GM19468 (cell line): Measurements from ENCODE around the gene SERINC5.
"Not testable (repeated sequence)": the region's sequence is repeated elsewhere in the genome, so short reads cannot be mapped to it uniquely, and the experiment has no call there.

Experiments used
- ATAC-seq: cut with Tn5 transposase; IDR thresholded peaks from one replicate; pipeline ENCODE4 v1.9.1; 2021; ENCODE audit warnings: mild to moderate bottlenecking, moderate library complexity, moderate number of reproducible peaks; ENCODE audit not compliant: unreplicated experiment; ENCODE audit errors: extremely low read depth

The SERINC5 gene

DNA sequence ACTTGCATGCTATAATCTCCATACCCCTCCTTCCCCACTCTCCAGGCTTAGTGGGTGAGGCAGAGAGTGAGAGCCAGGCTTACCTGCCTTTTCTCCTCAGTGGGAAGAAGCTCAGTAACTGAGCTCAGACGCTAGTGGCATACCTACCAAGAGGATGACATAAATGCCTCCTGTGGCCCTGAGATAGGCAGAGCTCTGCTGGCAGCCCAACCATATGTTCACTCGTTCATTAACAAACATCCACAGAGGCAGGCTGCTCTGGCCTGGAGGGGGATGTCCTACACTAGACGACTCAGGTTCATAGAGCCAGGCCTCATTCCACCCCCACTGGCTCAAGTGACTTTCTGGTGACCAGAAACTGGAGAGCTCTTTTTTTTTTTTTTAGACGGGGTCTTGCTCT, 139.4 kb downstream of the SERINC5 start:
- ATAC-seq: no peak

- no peak for ATAC-seq
Measured at GRCh38 chr5:80116000-80116399, 139.8 kb downstream of the SERINC5 start.

- ATAC-seq: no peak
Measured at GRCh38 chr5:80114860-80115259, 141.0 kb downstream of the SERINC5 start.

DNA sequence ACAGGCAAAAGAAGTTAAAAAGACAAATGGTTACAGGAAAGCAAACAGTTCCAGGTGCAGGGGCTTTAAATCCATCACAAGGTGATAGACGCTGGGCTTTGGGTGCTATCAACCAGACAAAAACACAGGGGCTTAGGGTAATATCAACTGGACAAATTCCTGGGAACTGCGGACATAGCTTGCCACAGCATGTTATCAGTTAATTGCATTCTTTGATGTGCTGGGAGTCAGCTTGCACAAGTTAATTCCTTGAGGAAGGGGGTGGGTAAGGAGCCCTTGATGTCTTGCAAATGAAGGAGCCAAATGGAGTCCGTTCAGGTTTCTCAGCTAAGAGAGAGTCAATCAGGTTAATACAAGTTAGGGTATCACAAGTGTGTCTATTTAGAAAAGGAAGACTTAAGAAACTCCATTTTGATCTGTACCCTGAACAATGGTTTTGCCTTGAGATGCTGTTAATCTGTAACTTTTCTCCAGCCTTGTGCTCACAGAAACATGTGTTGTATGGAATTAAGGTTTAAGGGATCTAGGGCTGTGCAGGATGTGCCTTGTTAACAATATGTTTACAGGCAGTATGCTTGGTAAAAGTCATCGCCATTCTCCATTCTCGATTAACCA, 144.4 kb downstream of the SERINC5 start:
- ATAC-seq: not testable (repeated sequence)

- ATAC-seq: no peak
Measured at GRCh38 chr5:80109646-80110478, 146.0 kb downstream of the SERINC5 start.

- ATAC-seq: no peak
Measured at GRCh38 chr5:80106916-80107315, 148.9 kb downstream of the SERINC5 start.

DNA sequence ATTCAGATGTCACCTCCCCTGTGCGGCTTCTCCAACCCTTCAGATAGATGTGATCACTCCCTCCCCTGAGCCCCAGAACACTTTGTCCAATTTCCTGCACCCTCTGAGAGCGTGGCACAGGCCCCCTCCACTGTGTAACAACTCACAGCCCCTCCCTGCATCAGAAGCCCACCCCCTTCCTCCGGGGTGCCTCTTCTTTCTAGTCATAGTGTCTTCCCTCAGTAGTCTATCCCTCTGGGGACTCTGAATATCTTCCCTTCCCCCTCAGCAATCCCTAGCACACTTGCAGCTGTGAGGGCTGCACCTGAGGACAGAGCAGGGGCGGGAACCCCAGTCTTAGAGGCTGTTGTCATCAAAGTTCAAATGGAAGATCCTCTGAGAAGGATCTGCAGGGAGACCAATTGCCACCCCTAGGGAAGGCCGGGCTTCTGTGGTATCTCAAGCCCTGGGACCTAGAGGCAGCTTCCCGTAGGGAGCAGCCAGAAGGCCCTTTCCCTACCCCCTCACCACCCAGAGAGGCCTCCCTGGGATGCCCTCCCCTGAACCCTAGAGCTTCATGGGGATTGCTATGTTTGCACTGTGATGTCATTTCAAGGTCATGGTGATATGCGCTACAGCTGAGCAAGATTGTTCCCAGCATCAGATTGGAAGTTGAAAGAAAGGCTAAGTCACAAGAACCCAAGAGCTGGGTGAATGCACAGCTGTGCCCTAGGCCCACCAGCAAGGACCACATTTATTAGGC, 150.0 kb downstream of the SERINC5 start:
- ATAC-seq: no peak

DNA sequence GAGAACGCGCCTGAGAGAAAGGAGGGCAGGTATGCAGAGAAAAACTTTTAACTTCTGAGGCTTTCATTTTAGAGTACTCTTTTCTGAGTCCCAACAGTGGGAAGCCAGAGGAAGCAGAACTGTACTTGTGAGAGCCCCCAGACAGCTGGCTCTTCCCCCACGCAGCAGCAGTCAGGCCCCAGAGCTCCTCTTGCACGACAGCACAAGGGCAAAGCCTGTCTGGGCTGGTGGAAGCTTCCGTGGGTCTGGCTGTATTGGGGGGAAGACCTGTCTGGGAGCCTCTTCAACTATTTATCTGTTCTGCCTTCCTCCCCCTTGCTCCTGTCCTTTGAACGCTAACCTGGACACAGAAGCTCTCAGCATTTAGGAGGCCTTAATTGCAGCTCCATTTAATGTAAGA, 152.5 kb downstream of the SERINC5 start:
- no peak for ATAC-seq

DNA sequence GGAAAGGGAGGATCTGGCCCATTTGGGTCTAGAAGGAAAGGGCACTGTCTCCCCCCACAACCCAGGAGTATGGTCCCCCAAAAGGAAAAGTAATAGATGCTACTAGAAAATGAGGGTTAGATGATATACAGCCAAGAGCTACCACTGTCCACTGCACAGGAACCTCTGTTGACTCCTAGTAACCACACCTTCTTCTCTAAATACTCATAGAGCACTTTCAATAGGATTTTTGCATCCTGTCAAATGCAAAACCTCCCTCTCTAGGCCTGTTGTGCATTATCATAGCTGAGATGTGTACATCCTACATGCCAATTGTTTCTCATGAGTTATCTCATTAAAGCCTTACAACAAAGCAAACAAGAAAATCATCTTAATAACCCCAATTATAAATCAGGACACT, 153.9 kb downstream of the SERINC5 start:
- peak; percentile 44 for ATAC-seq

GRCh38 chr5:80097451-80097850, 158.4 kb downstream of the SERINC5 start:
- no peak for ATAC-seq

DNA sequence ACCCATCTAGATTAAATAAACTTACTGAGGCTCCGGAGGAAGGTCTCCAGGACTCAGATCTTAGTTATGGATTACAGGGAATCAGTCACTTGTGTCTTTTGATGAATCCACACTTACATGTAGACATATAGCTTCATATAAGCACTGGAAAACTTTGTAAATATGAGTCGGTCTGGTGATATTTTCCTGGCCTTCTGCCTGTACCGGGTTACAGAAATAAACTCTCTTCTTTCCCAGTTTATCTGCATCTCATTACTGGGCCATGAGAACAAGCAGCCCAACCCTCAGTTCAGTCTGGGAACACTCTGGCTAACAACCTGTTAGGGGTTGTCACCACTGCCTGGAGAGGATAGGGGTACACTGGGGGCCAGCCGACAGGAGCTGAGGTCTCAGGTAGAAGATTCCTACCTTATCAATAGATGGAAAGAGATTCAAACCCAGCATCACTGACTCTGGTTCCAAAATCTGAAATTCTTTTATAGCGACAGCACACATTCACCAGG, 161.6 kb downstream of the SERINC5 start:
- ATAC-seq: no peak

DNA sequence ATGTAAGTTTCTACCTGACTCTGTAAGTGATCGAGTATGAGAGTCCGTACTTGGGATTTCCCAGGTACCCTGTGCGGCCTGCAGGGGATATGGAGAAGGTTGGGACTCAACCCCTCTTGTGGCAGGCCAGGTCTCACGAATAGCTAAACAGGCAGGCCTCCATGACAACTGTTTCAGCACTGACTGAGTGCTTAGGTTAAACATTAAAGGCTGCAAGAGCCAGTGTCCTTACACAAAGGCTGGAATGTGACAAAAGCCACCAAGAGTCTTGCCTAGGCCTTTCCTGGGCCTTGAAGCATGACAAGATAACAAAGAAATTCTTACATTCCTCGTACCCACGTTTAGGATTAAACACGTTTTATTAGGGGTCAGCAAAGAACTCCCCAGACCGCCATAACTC, 162.1 kb downstream of the SERINC5 start:
- no peak for ATAC-seq

DNA sequence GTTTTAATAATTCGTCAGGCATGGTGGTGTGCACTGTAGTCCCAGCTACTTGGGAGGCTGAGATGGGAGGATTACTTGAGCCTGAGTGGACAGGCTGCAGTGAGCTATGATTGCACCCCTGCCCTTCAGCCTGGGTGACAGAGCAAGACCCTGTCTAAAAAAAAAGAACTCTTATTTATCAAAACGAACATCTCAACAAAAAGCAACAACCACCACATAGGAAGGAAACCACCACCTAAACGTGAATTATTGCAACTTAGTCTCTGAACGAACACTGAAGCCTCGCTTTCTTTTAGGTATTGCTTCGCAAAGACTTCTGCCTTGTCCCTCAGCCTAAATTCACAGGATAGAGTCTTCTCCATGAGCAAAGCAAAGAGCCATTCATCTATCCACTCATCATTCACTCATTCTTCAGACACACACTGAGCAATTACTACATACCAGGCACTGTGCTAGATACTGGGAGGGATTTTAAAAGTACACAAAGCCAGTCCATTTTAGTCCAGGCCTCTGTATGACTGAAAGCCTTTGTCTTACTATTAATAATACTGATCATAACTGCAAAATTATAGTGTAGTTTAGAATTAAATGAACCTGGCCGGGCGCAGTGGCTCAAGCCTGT, 163.3 kb downstream of the SERINC5 start:
- no peak for ATAC-seq

DNA sequence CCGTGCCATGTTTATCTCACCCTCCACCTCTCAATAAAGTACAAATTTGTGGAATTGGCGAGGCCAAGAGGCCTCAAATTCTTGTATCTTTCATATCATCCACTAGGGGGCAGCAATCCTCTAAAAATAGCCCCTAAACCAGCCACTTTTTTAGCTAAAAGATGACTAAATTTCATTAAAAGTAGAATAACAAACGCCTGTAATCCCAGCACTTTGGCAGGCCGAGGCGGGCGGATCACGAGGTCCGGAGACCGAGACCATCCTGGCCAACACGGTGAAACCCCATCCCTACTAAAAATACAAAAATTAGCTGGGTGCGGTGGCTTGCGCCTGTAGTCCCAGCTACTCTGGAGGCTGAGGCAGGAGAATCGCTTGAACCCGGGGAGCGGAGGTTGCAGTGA, 164.1 kb downstream of the SERINC5 start:
- ATAC-seq: not testable (repeated sequence)

DNA sequence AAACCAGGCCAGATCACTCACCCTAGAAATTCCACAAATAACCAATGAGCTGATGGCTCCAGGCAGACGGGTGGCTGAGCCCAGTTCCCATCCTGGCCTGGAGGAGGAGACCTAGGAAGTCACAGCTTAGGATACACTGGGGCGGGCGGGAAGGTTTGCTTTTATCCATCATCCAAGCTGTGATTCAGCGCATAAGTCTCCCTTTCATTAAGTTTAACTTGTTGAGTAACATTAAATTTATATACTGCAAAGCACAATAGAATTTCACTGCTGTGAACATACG, 165.0 kb downstream of the SERINC5 start:
- ATAC-seq: no peak

DNA sequence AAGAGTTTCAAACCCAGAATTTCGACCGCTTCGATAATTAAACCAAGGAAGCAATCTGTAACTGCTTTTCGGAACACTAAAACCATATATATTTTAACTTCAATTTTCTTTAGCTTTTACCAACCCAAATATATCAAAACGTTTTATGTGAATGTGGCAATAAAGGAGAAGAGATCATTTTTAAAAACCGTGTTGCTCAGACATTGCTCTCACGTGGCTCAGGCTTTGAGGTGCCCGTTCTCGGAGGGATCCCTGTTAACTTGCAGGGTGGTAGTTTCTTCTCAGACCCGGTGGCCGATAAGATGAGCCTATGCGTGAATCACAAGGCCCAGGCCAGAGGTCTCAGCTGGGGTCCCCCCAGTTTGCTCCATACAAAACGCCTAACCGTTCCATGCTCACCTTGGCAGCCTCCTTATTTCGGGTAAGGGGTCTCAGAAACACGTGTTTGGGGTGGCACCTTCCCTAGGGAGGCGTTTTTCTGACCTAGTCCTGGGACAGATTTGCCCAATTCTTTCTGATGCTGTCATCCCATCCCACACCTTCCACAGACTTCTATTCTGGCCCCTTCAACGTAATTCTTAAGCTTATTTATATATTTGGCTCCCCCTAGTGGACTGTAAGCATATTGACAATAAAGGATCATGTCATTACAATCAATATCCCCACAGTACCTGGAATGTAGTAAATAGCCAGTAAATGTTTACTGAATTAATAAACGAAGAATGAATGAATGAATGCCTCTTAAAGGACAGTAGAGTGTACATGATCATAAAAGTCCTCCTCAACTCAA, 172.6 kb downstream of the SERINC5 start:
- ATAC-seq: no peak

- no peak for ATAC-seq
Measured at GRCh38 chr5:80082731-80083100, 173.1 kb downstream of the SERINC5 start.

GRCh38 chr5:80082281-80082680, 173.6 kb downstream of the SERINC5 start:
- ATAC-seq: no peak

GRCh38 chr5:80078921-80079320, 176.9 kb downstream of the SERINC5 start:
- ATAC-seq: no peak
